B cell (primary cell): ENCODE data around the gene GCDH. TPM values are rescaled to one million over a fixed set of nuclear protein-coding genes. Genes with fewer than 3 reads are reported as not detected.
"Not testable (repeated sequence)": the region's sequence is repeated elsewhere in the genome, so short reads cannot be mapped to it uniquely, and the experiment has no call there.

ENCODE experiments used
- ATAC-seq: fragments of 200-7000 bp; cut with Tn5 transposase; one replicate; pipeline ENCODE4 v1.10.0; 2021; ENCODE audit warnings: low read depth, mild to moderate bottlenecking, moderate number of reproducible peaks, moderate library complexity
- CTCF ChIA-PET: fragments of 350-600 bp; sonication (Branson Sonifier 250); formaldehyde crosslinking; loops from one replicate; lab custom pipeline; 2021; ENCODE audit warnings: antibody characterized with exemption, inconsistent platforms; lab: Charles Lee
- POLR2A ChIA-PET: fragments of 350-600 bp; sonication (Branson Sonifier 250); formaldehyde crosslinking; loops from one replicate; lab custom pipeline; 2021; ENCODE audit warnings: antibody characterized with exemption; lab: Charles Lee
- DNase-seq: peaks from one replicate; pipeline ENCODE4 v3.0.0; 2013
- H2AFZ ChIP-seq: 2 replicates; pipeline ENCODE4 v1.6.1; 2012; ENCODE audit warnings: mild to moderate bottlenecking, low read depth, low read length; ENCODE audit not compliant: insufficient read depth, poor library complexity, severe bottlenecking
- H3K27ac ChIP-seq, 2 donors: 1 replicate in 1 of 2; 2 replicates in 1 of 2; pipeline ENCODE4 v1.5.1; 2012 to 2013; ENCODE audit warnings: low read length in 2 of 2, mild to moderate bottlenecking in 2 of 2, moderate library complexity in 1 of 2
- H3K27me3 ChIP-seq, 4 experiments: fragments of 200-600 bp in 1 of 4; sonication (generic) in 1 of 4; replicated peaks in 1 of 4; 1 replicate in 2 of 4; 2 replicates in 2 of 4; pipeline versions ENCODE4 v1.6.1 to v1.7.0; 2013 to 2016; ENCODE audit warnings: low read length in 3 of 4, mild to moderate bottlenecking in 2 of 4, mixed read lengths in 1 of 4, moderate library complexity in 1 of 4; ENCODE audit not compliant: insufficient read depth in 4 of 4, control insufficient read depth in 3 of 4; ENCODE audit errors: control extremely low read depth in 1 of 4
- H3K36me3 ChIP-seq, 2 experiments: replicated peaks in 1 of 2; 1 replicate in 1 of 2; 2 replicates in 1 of 2; pipeline versions ENCODE4 v1.6.1 to v1.7.1; 2013; ENCODE audit warnings: low read length in 1 of 2; ENCODE audit not compliant: insufficient read depth in 2 of 2, control insufficient read depth in 1 of 2; ENCODE audit errors: control extremely low read depth in 1 of 2, extremely low read depth in 1 of 2
- H3K4me1 ChIP-seq, 2 donors: fragments of 200-600 bp in 1 of 2; sonication (generic) in 1 of 2; 1 replicate in 1 of 2; 2 replicates in 1 of 2; pipeline versions ENCODE4 v1.5.1 to v1.6.1; 2013 to 2017; ENCODE audit warnings: low read length in 2 of 2; ENCODE audit not compliant: control insufficient read depth in 2 of 2, insufficient read depth in 2 of 2
- H3K4me2 ChIP-seq: replicated peaks from 2 replicates; pipeline ENCODE3; 2012; ENCODE audit warnings: mild to moderate bottlenecking, low read depth, low read length; ENCODE audit not compliant: poor library complexity, severe bottlenecking
- H3K4me3 ChIP-seq, 5 experiments: fragments of 200-600 bp in 1 of 5; sonication (generic) in 1 of 5; 1 replicate in 3 of 5; 2 replicates in 2 of 5; pipeline versions ENCODE4 v1.5.1 to v1.7.0; 2011 to 2016; ENCODE audit warnings: low read length in 4 of 5, mild to moderate bottlenecking in 4 of 5, low read depth in 2 of 5, control low read depth in 1 of 5, moderate library complexity in 1 of 5; ENCODE audit not compliant: insufficient read depth in 1 of 5; ENCODE audit errors: control extremely low read depth in 1 of 5, extremely low read depth in 1 of 5
- H3K79me2 ChIP-seq: fragments of 200-600 bp; sonication (generic); one replicate; pipeline ENCODE4 v1.6.0; 2016; ENCODE audit warnings: low read length; ENCODE audit not compliant: control insufficient read depth, insufficient read depth
- H3K9ac ChIP-seq: fragments of 200-600 bp; sonication (generic); 2 replicates; pipeline ENCODE4 v1.6.1; 2017; ENCODE audit warnings: mild to moderate bottlenecking, low read length, moderate library complexity
- H3K9me3 ChIP-seq, 3 donors: one replicate each; pipeline versions ENCODE4 v1.6.1 to v1.7.1; 2013; ENCODE audit warnings: low read length in 2 of 3; ENCODE audit not compliant: control insufficient read depth in 2 of 3, insufficient read depth in 1 of 3; ENCODE audit errors: control extremely low read depth in 1 of 3
- H4K20me1 ChIP-seq: 2 replicates; pipeline ENCODE4 v1.6.0; 2012; ENCODE audit warnings: mild to moderate bottlenecking, low read length; ENCODE audit not compliant: insufficient read depth, control insufficient read depth, poor library complexity, severe bottlenecking
- H3K27ac Mint-ChIP-seq: one replicate; pipeline ENCODE4 v1.8.0; 2021; ENCODE audit warnings: mixed read lengths
- H3K27me3 Mint-ChIP-seq: one replicate; pipeline ENCODE4 v1.8.0; 2021; ENCODE audit warnings: mixed read lengths
- H3K4me1 Mint-ChIP-seq: one replicate; pipeline ENCODE4 v1.8.0; 2021; ENCODE audit warnings: mixed read lengths
- H3K4me3 Mint-ChIP-seq: one replicate; pipeline ENCODE4 v1.8.0; 2021; ENCODE audit warnings: mixed read lengths
- H3K9me3 Mint-ChIP-seq: one replicate; pipeline ENCODE4 v1.8.0; 2022; ENCODE audit warnings: mixed read lengths; ENCODE audit not compliant: insufficient read depth
- CTCF ChIP-seq: fragments of 200-600 bp; IDR thresholded peaks from one replicate; pipeline ENCODE4 v1.8.0; 2022; ENCODE audit warnings: antibody characterized with exemption, mild to moderate bottlenecking
- EZH2 ChIP-seq: IDR thresholded peaks from 2 replicates; pipeline ENCODE4 v1.6.1; 2012; ENCODE audit warnings: borderline replicate concordance, low read depth, mild to moderate bottlenecking, moderate library complexity, low read length; ENCODE audit not compliant: insufficient read depth, poor library complexity, severe bottlenecking
- WGBS: methylation state at CpG from one replicate; pipeline ENCODE4 v1.1.5; 2013; ENCODE audit warnings: missing lambda C conversion rate; ENCODE audit not compliant: insufficient coverage; 5-methylcytosine and 5-hydroxymethylcytosine counted together
- intact Hi-C: fragments of 100-400 bp; cut with micrococcal nuclease; formaldehyde crosslinking; loops from one replicate; pipeline ENCODE4 v1.10.0; 2022
- polyA plus RNA-seq: library from polyadenylated mRNA; depleted of rRNA; stranded (reverse); fragments of >200 nt; gene quantifications from 2 replicates; pipeline ENCODE4 v1.2.3, GENCODE V29; 2012
- total RNA-seq, 2 donors: library from RNA; stranded (reverse); fragments of 120-200 nt in 1 of 2; gene quantifications; 1 replicate in 1 of 2; 2 replicates in 1 of 2; pipeline versions ENCODE4 v1.2.3 to v1.2.4, GENCODE V29; 2013 to 2022

GCDH gene
- total and polyA plus RNA-seq, 2 donors (not counting 1 experiment from before 2014, with no cell fraction given), result 48.9 to 61.2 TPM

- peaks cover 6% of the 10 kb centered on the region for H4K20me1 ChIP-seq
- Mint-ChIP-seq H3K9me3 (no peaks in the 10 kb centered on the region), H3K4me3 (no peak overlapping the region), H3K27me3 (no peaks in the 10 kb centered on the region), H3K4me1 (peaks cover 37% of the 10 kb centered on the region), H3K27ac (no peak overlapping the region)
- no peak overlapping the region for H2AFZ ChIP-seq
- H3K79me2 ChIP-seq, result peaks cover 13% of the 10 kb centered on the region
- peaks cover 0 to 23% (median 0%) of the 10 kb centered on the region in 3 donors for H3K9me3 ChIP-seq
- no peak overlapping the region for H3K27ac ChIP-seq
- H3K4me3 ChIP-seq, result no peak overlapping the region
- H3K4me1 ChIP-seq, result peaks cover 26 to 38% of the 10 kb centered on the region in 2 donors
- 88% methylated on average over 3 of the region's 5 CpGs for WGBS
- intact Hi-C loops, result no loop called here
- peaks cover 0 to under 1% of the 10 kb centered on the region in 2 experiments for H3K36me3 ChIP-seq
- H3K27me3 ChIP-seq, result no peaks in the 10 kb centered on the region
- no peak overlapping the region for H3K9ac ChIP-seq
- TF ChIP-seq EZH2 (no peak), CTCF (no peak)
- DNase-seq, result no peak
- POLR2A ChIA-PET, result no interaction called here
- no peak for ATAC-seq
- no peak overlapping the region for H3K4me2 ChIP-seq
- CTCF ChIA-PET, result interaction anchor here (0.8 to 1.2 kb wide), 4 partner anchors 41 to 276 kb away, joined by 3 read pairs; no protein-coding TSS in a partner anchor
These were observed 2.9 kb upstream of the GCDH start for GRCh38 chr19:12888006-12888603.

GRCh38 chr19:12890299-12890786 lies 617 bp upstream of the GCDH start:
- not testable (repeated sequence) for H3K27me3 ChIP-seq
- peak overlapping the region; percentile 63 to 80 for H3K27ac ChIP-seq
- H2AFZ ChIP-seq, result peak overlapping the region; percentile 69

More at GRCh38 chr19:12890299-12890786, 617 bp upstream of the GCDH start:
- DNase-seq, H4K20me1 ChIP-seq, H3K27me3 Mint-ChIP-seq, H3K9me3 Mint-ChIP-seq, ATAC-seq, H3K9me3 ChIP-seq: not testable (repeated sequence)
- Mint-ChIP-seq H3K4me3 (peak overlapping the region; percentile 99), H3K27ac (peak overlapping the region; percentile 95), H3K4me1 (peaks cover 31% of the 10 kb centered on the region)
- ChIA-PET POLR2A (interaction anchor here (0.6 to 2.3 kb wide), 12 partner anchors 8 to 557 kb away, joined by 3 to 10 read pairs (median 4); partner anchors contain the start of genes CALR, DNASE2, FARSA and SYCE2), CTCF (interaction anchor here (0.6 to 2.6 kb wide), 13 partner anchors 9 to 387 kb away, joined by 3 to 16 read pairs (median 4); partner anchors contain the start of genes DNASE2, RNASEH2A, SYCE2 and TNPO2)
- Histone ChIP-seq H3K36me3 (peaks cover 0 to 12% of the 10 kb centered on the region in 2 experiments), H3K9ac (peak overlapping the region; percentile 28), H3K4me2 (peak overlapping the region; percentile 98), H3K79me2 (peaks cover 13% of the 10 kb centered on the region), H3K4me1 (peaks cover 15 to 26% of the 10 kb centered on the region in 2 donors), H3K4me3 (peak overlapping the region; percentile 23 to 85 (median 34))
- WGBS, result 28% methylated on average over 8 of the region's 10 CpGs
- intact Hi-C loops, result loop anchor here (1.0 kb wide), 4 partner anchors 9 to 75 kb away; partner anchors contain the start of genes DNASE2, RAD23A and SYCE2
